OCI-LY7 (cell line): Measurements from ENCODE around the gene LRRC71. TPM values are rescaled to one million over a fixed set of nuclear protein-coding genes. Genes with fewer than 3 reads are reported as not detected.
A peak's percentile ranks its signal among the peaks of the same experiment; 100 is the strongest.

Experiments
- BruUV-seq: library from RNA; stranded (reverse); fragments of 400-500 nt; replicated peaks from 2 replicates; lab custom pipeline; 2021; lab: Mats Ljungman, UMichigan
- CTCF ChIA-PET: fragments of 300-600 bp; sonication (Branson Sonifier 250); formaldehyde crosslinking; loops from one replicate; lab custom pipeline; 2022; ENCODE audit warnings: antibody characterized with exemption; ENCODE audit not compliant: unreplicated experiment; lab: Charles Lee
- POLR2A ChIA-PET: fragments of 300-600 bp; sonication (Branson Sonifier 250); formaldehyde crosslinking; loops from one replicate; lab custom pipeline; 2022; ENCODE audit warnings: antibody characterized with exemption; lab: Charles Lee
- DNase-seq: peaks from one replicate; pipeline ENCODE4 v3.0.0-alpha.2; 2015; ENCODE audit warnings: low spot score
- H2AFZ ChIP-seq: fragments of 200-600 bp; sonication (generic), shearing (Covaris generic); 2 replicates; pipeline ENCODE4 v1.6.1; 2014; ENCODE audit warnings: mild to moderate bottlenecking, antibody characterized with exemption, low read length, moderate library complexity
- H3K27ac ChIP-seq: fragments of 200-600 bp; sonication (generic); 2 replicates; pipeline ENCODE4 v1.5.1; 2014; ENCODE audit warnings: mixed run types, low read depth, mild to moderate bottlenecking, moderate library complexity, low read length, inconsistent platforms; ENCODE audit not compliant: poor library complexity, severe bottlenecking
- H3K36me3 ChIP-seq: fragments of 200-600 bp; sonication (generic); 2 replicates; pipeline ENCODE4 v1.6.1; 2014; ENCODE audit warnings: mild to moderate bottlenecking, antibody characterized with exemption, low read length, moderate library complexity, mixed read lengths; ENCODE audit not compliant: insufficient read depth
- H3K4me1 ChIP-seq: fragments of 200-600 bp; sonication (generic); 2 replicates; pipeline ENCODE4 v1.5.1; 2014; ENCODE audit warnings: mild to moderate bottlenecking, low read length; ENCODE audit not compliant: insufficient read depth, poor library complexity, severe bottlenecking
- H3K4me2 ChIP-seq: fragments of 200-600 bp; sonication (generic); 2 replicates; pipeline ENCODE4 v1.6.1; 2014; ENCODE audit warnings: mild to moderate bottlenecking, low read length
- H3K4me3 ChIP-seq: fragments of 200-600 bp; sonication (generic); 2 replicates; pipeline ENCODE4 v1.5.1; 2014; ENCODE audit warnings: mild to moderate bottlenecking, low read depth, low read length; ENCODE audit not compliant: poor library complexity, severe bottlenecking
- H3K79me2 ChIP-seq: fragments of 200-600 bp; sonication (generic); 2 replicates; pipeline ENCODE4 v1.6.1; 2016; ENCODE audit warnings: low read depth, mild to moderate bottlenecking, low read length, moderate library complexity, mixed read lengths; ENCODE audit not compliant: insufficient read depth
- H3K9me2 ChIP-seq: fragments of 200-600 bp; sonication (generic); 2 replicates; pipeline ENCODE4 v1.6.1; 2016; ENCODE audit warnings: mild to moderate bottlenecking, low read length, mixed read lengths; ENCODE audit not compliant: insufficient read depth
- H3K9me3 ChIP-seq: fragments of 200-600 bp; sonication (generic); 2 replicates; pipeline ENCODE4 v1.6.1; 2014; ENCODE audit warnings: mild to moderate bottlenecking, mixed run types, low read length, mixed read lengths
- H4K20me1 ChIP-seq: fragments of 200-600 bp; sonication (generic); 2 replicates; pipeline ENCODE4 v1.6.1; 2014; ENCODE audit warnings: mild to moderate bottlenecking, antibody characterized with exemption, low read length, moderate library complexity, mixed read lengths; ENCODE audit not compliant: insufficient read depth
- EZH2phosphoT487 ChIP-seq: fragments of 200-600 bp; sonication (generic); IDR thresholded peaks from 2 replicates; pipeline ENCODE4 v1.6.1; 2018; ENCODE audit warnings: low read depth, borderline replicate concordance, mild to moderate bottlenecking, mixed run types, antibody characterized with exemption, low read length, moderate library complexity, mixed read lengths
- intact Hi-C: fragments of 100-400 bp; cut with micrococcal nuclease; formaldehyde crosslinking; loops from one replicate; pipeline ENCODE4 v1.10.0; 2022; ENCODE audit not compliant: unreplicated experiment
- total RNA-seq, 2 experiments: library from RNA; depleted of rRNA in 1 of 2; stranded (reverse); fragments of >200 nt in 1 of 2; shearing (Covaris generic) in 1 of 2; gene quantifications; 2 replicates each; pipeline ENCODE4 v1.2.3, GENCODE V29; 2014 to 2022
- TF ChIP-seq, protein P1 (sequence below): fragments of 200-600 bp; sonication (generic); conservative IDR thresholded peaks from 2 replicates; pipeline ENCODE4 v1.5.1; 2014; ENCODE audit warnings: mild to moderate bottlenecking, antibody characterized with exemption, low read length, moderate library complexity, mixed read lengths

Gene LRRC71
- total RNA-seq, 2 experiments from 2014 or later, result not detected

DNA sequence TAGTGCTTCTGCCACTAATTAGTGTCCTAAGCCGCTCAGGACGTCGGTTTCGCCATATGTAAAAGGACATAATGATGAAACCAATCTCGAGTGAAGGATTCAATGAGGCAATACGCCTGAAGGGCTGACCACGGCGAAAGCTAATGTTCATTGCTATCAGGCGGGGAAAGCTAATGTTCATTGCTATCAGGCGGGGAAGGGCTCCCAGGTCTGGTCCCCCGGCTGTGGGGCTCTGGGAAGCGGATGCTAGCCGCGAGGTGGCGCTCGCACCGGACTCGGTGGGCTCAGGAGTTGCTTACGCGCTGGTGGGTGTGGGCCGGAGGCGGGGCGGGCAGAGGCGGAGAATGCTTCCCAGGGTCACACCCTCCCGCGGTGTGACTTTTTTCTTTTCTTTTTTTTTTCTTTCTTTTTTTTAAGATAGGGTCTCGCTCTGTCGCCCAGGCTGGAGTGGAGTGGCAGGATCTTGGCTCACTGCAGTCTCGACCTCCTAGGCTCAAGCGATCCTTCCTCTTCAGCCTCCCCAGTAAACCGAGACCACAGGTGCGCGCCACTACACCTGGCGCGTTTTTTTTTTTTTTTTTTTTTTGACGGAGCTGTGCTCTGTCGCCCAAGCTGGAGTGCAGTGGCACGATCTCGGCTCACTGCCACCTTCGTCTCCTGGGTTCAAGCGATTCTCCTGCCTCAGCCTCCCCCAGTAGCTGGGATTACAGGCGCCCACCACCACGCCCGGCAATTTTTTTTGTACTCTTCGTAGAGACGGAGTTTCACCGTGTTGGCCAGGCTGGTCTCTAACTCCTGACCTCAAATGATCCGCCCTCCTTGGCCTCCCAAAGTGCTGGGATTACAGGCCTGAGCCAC, 28.0 kb upstream of the LRRC71 start:
- no peak overlapping the region for H3K4me2 ChIP-seq
- ChIA-PET POLR2A (no interaction called here), CTCF (interaction anchor here (0.6 kb wide), 1 partner anchor 65 kb away, joined by 3 read pairs; no protein-coding TSS in a partner anchor)
- peak; percentile 71 for DNase-seq
- H3K27ac ChIP-seq, result no peak overlapping the region
- no peak overlapping the region for H2AFZ ChIP-seq
- no TSS peak for BruUV-seq
- intact Hi-C loops, result no loop called here
- H3K4me3 ChIP-seq, result no peak overlapping the region
- no peak for TF ChIP-seq EZH2phosphoT487
- TF ChIP-seq, protein P1, sequence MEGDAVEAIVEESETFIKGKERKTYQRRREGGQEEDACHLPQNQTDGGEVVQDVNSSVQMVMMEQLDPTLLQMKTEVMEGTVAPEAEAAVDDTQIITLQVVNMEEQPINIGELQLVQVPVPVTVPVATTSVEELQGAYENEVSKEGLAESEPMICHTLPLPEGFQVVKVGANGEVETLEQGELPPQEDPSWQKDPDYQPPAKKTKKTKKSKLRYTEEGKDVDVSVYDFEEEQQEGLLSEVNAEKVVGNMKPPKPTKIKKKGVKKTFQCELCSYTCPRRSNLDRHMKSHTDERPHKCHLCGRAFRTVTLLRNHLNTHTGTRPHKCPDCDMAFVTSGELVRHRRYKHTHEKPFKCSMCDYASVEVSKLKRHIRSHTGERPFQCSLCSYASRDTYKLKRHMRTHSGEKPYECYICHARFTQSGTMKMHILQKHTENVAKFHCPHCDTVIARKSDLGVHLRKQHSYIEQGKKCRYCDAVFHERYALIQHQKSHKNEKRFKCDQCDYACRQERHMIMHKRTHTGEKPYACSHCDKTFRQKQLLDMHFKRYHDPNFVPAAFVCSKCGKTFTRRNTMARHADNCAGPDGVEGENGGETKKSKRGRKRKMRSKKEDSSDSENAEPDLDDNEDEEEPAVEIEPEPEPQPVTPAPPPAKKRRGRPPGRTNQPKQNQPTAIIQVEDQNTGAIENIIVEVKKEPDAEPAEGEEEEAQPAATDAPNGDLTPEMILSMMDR, result peak; percentile 82
- no peaks in the 10 kb centered on the region for H3K79me2 ChIP-seq
- H3K36me3 ChIP-seq, result no peaks in the 10 kb centered on the region
- no peaks in the 10 kb centered on the region for H4K20me1 ChIP-seq
- H3K4me1 ChIP-seq, result no peaks in the 10 kb centered on the region
- H3K9me2 ChIP-seq, result no peaks in the 10 kb centered on the region
- H3K9me3 ChIP-seq, result no peaks in the 10 kb centered on the region

DNA sequence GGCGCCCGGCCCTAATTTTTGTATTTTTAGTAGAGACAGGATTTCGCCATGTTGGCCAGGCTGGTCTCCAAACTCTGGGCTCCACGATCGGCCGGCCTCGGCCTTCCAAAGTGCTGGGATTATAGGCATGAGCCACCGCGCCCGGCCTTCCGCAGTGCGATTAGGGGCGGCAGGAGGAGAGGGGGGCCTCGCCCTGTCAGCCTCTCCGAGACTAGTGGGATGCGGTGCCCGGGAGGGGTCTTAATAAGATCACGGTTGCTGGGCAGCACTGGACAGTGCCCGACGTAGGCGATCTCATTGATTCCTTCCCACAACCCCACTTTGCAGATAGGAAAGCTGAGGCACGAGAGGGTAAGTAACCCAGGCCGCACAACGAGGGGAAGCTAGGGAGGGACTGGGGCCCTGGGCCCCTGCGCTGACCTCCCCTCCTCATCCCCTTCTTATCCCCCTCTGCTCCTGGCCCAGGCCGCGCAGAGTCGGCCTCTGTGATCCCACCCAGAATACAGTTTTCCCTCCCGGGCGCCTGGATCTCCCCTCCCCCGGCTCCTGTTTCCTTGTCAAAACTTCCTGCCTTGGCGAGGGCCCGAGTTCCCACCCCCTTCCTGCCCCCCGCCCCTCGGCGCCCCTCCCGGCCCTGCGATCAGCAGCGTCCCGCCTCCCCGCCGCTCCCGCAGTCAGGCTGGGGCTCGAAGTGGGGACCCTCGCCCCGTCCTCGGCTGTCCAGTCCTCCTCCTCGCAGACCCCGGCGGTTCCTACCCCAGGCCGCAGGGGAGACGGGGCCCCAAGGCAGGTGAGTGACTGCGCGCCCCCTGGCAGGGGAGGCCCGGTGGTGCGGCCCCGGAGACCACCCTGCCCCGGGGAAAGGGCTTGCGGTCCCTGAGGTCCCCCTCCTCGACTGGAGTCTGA, 27.1 kb upstream of the LRRC71 start, which contains the start of gene PEAR1:
PEAR1 (plus strand) TSS at position 671 of the 906 bp plus-strand sequence. CDS start 10,209 bp downstream, outside the sequence.
- H3K36me3 ChIP-seq, result no peaks in the 10 kb centered on the region
- BruUV-seq, result no TSS peak
- H3K4me2 ChIP-seq, result no peak within 1 kb of the TSS
- intact Hi-C loops, result no loop called here
- no peaks in the 10 kb centered on the region for H3K9me2 ChIP-seq
- no peak within 1 kb of the TSS for H3K4me3 ChIP-seq
- H3K79me2 ChIP-seq, result no peaks in the 10 kb centered on the region
- DNase-seq, result no peak
- no peak for TF ChIP-seq EZH2phosphoT487
- TF ChIP-seq, protein P1, result no peak
- CTCF ChIA-PET, result no interaction called here
- no peaks in the 10 kb centered on the region for H3K9me3 ChIP-seq
- no peak within 1 kb of the TSS for H2AFZ ChIP-seq
- H3K27ac ChIP-seq, result no peak within 1 kb of the TSS
- POLR2A ChIA-PET, result no interaction called here
- no peaks in the 10 kb centered on the region for H4K20me1 ChIP-seq
- H3K4me1 ChIP-seq, result no peaks in the 10 kb centered on the region
